Prostate gland (tissue), 2 donors: ENCODE results near the gene TFRC. TPM values are rescaled to one million over a fixed set of nuclear protein-coding genes. Genes with fewer than 3 reads are reported as not detected.
A peak's percentile ranks its signal among the peaks of the same experiment; 100 is the strongest.
"Not testable (repeated sequence)": the region's sequence is repeated elsewhere in the genome, so short reads cannot be mapped to it uniquely, and the experiment has no call there.

ENCODE experiments used
- DNase-seq: peaks from one replicate; pipeline ENCODE4 v3.0.0-alpha.2; 2019; ENCODE audit warnings: low spot score
- H3K27ac ChIP-seq, 2 donors: fragments of 200-600 bp; sonication (generic); 2 replicates each; pipeline ENCODE4 v1.5.1; 2017 to 2019
- H3K27me3 ChIP-seq: fragments of 200-600 bp; sonication (generic); replicated peaks from 2 replicates; pipeline ENCODE4 v1.5.1; 2019; ENCODE audit not compliant: insufficient read depth
- H3K36me3 ChIP-seq, 2 donors: fragments of 200-600 bp; sonication (generic); 1 replicate in 1 of 2; 2 replicates in 1 of 2; pipeline versions ENCODE4 v1.5.1 to v1.8.1; 2017 to 2019
- H3K4me1 ChIP-seq: fragments of 200-600 bp; sonication (generic); replicated peaks from 2 replicates; pipeline ENCODE4 v1.5.1; 2019
- H3K4me3 ChIP-seq, 2 donors: fragments of 200-600 bp; sonication (generic); 2 replicates each; pipeline ENCODE4 v1.5.1; 2017 to 2019
- H3K9me3 ChIP-seq: fragments of 200-600 bp; sonication (generic); 2 replicates; pipeline ENCODE4 v1.5.1; 2017
- POLR2A ChIP-seq: fragments of 450-650 bp; IDR thresholded peaks from one replicate; pipeline ENCODE4 v1.6.1; 2016; ENCODE audit warnings: antibody characterized with exemption, mild to moderate bottlenecking
- POLR2AphosphoS5 ChIP-seq: sonication (generic); formaldehyde crosslinking; IDR thresholded peaks from one replicate; pipeline ENCODE4 v1.6.1; 2017; ENCODE audit warnings: antibody characterized with exemption
- WGBS: methylation state at CpG from one replicate; pipeline ENCODE4 v1.1.5; 2018; 5-methylcytosine and 5-hydroxymethylcytosine counted together
- intact Hi-C: fragments of 100-400 bp; cut with DNase I; formaldehyde crosslinking; loops from one replicate; pipeline ENCODE4 v1.14.2; 2022
- total RNA-seq, 2 donors: library from RNA; depleted of rRNA; stranded (reverse); fragments of >200 nt; gene quantifications; one replicate each; pipeline ENCODE4 v1.1.0, GENCODE V29; 2016
- TF ChIP-seq, protein P1 (sequence below), 4 experiments: fragments of 200-600 bp in 2 of 4; fragments of 450-650 bp in 2 of 4; sonication (generic) in 2 of 4; IDR thresholded peaks; 1 replicate in 3 of 4; 2 replicates in 1 of 4; pipeline ENCODE4 v1.5.1; 2016 to 2019; ENCODE audit warnings: antibody characterized with exemption in 4 of 4, mild to moderate bottlenecking in 2 of 4, moderate library complexity in 2 of 4

Gene TFRC
- total RNA-seq, 2 donors from 2014 or later = 33.8 to 68.1 TPM

GRCh38 chr3:196047391-196048030 lies 34.4 kb downstream of the TFRC start:
- Histone ChIP-seq H3K27ac (no peak overlapping the region), H3K4me1 (no peaks in the 10 kb centered on the region), H3K4me3 (no peak overlapping the region), H3K9me3 (no peaks in the 10 kb centered on the region), H3K36me3 (no peaks in the 10 kb centered on the region), H3K27me3 (no peaks in the 10 kb centered on the region)
- intact Hi-C loops = no loop called here
- 88% methylated on average over 11 of the region's 11 CpGs for WGBS
- TF ChIP-seq, protein P1, sequence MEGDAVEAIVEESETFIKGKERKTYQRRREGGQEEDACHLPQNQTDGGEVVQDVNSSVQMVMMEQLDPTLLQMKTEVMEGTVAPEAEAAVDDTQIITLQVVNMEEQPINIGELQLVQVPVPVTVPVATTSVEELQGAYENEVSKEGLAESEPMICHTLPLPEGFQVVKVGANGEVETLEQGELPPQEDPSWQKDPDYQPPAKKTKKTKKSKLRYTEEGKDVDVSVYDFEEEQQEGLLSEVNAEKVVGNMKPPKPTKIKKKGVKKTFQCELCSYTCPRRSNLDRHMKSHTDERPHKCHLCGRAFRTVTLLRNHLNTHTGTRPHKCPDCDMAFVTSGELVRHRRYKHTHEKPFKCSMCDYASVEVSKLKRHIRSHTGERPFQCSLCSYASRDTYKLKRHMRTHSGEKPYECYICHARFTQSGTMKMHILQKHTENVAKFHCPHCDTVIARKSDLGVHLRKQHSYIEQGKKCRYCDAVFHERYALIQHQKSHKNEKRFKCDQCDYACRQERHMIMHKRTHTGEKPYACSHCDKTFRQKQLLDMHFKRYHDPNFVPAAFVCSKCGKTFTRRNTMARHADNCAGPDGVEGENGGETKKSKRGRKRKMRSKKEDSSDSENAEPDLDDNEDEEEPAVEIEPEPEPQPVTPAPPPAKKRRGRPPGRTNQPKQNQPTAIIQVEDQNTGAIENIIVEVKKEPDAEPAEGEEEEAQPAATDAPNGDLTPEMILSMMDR (IDR thresholded peaks at IDR 0.05) = no peak
- TF ChIP-seq POLR2AphosphoS5 (no peak), POLR2A (no peak)
- DNase-seq = no peak

- WGBS = 96% methylated on average over 27 of the region's 27 CpGs
- Histone ChIP-seq H3K4me1 (no peaks in the 10 kb centered on the region), H3K4me3 (no peak overlapping the region), H3K36me3 (no peaks in the 10 kb centered on the region), H3K27ac (no peak overlapping the region), H3K27me3 (no peaks in the 10 kb centered on the region), H3K9me3 (no peaks in the 10 kb centered on the region)
- no peak for DNase-seq
- no peak for TF ChIP-seq POLR2AphosphoS5
- intact Hi-C loops = no loop called here
Measured at GRCh38 chr3:196044513-196044912, 37.4 kb downstream of the TFRC start.

DNA sequence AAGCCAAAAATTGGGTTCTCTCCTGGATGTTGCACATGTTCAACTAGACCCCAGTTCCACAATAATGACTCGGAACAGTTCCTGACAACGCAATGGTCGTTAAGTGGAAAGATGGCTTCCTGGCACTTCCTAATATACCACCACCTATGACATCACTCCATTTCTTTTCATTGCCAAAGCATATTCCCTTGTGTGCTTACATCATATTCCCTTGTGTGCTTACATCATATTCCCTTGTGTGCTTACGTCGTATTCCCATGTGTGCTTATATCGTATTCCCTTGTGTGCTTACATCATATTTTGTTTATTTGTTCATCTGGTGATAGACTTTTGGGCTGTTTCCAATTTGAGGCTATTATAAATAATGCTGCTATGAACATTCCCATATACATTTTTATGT lies 39.2 kb downstream of the TFRC start:
- no peak for TF ChIP-seq POLR2A
- TF ChIP-seq, protein P1 (IDR thresholded peaks at IDR 0.05) = no peak
- TF ChIP-seq POLR2AphosphoS5 = no peak
- Histone ChIP-seq H3K27ac (no peak overlapping the region), H3K9me3 (no peaks in the 10 kb centered on the region), H3K36me3 (no peaks in the 10 kb centered on the region), H3K4me1 (no peaks in the 10 kb centered on the region), H3K4me3 (no peak overlapping the region), H3K27me3 (no peaks in the 10 kb centered on the region)
- 94% methylated on average over 6 of the region's 6 CpGs for WGBS
- intact Hi-C loops = no loop called here
- no peak for DNase-seq

DNA sequence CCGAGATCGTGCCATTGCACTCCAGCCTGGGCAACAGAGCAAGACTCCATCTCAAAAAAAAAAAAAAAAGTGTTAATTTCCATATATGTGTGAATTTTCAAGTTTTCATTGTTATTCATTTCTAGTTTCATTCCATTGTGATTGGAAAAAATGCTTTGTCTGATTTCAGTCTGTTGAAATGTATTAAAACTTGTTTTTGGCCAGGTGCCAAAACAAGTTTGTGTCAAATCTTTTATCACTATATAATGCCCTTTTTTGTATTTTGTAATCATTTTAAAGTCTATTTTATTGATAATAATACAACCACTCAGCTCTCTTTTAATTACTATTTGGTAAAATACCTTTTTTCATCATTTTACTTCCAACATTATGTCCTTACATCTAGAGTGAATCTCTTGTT lies 42.5 kb downstream of the TFRC start:
- DNase-seq = no peak
- TF ChIP-seq POLR2AphosphoS5 (no peak), POLR2A (no peak)
- TF ChIP-seq, protein P1 (IDR thresholded peaks at IDR 0.05) = no peak
- 92% methylated on average over 2 of the region's 2 CpGs for WGBS

DNA sequence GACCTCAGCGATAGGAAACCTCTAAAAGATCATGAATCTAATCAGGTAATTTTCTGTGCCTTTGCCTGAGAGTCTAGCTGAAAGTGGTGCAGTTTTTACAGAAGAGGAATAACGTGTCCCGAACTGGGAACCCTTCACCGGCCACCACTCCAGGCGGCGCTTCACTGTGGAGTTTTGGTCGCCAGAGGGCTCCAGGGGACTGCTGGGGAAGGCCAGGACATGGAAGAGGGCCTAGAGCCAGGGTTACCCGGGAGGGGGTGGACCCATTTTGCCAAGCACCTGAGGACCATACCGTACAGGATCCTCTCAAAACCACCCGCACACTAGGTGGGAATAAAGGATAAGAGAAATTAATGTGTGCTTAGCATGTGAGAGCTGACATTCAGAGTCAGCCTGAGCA lies 55.8 kb downstream of the TFRC start:
- TF ChIP-seq, protein P1 (IDR thresholded peaks at IDR 0.05) = peak in 1 of 4 experiments; percentile 4
- H3K4me1 ChIP-seq, H3K36me3 ChIP-seq, H3K27me3 ChIP-seq, H3K4me3 ChIP-seq, intact Hi-C loops, H3K9me3 ChIP-seq, H3K27ac ChIP-seq, DNase-seq: not testable (repeated sequence)
- WGBS = 43% methylated on average over 10 of the region's 10 CpGs

More for the DNA sequence above, 42.5 kb downstream of the TFRC start:
- H3K4me1 ChIP-seq = no peaks in the 10 kb centered on the region
- H3K27ac ChIP-seq = no peak overlapping the region
- H3K36me3 ChIP-seq = no peaks in the 10 kb centered on the region
- H3K27me3 ChIP-seq = no peaks in the 10 kb centered on the region
- H3K4me3 ChIP-seq = no peak overlapping the region
- no peaks in the 10 kb centered on the region for H3K9me3 ChIP-seq
- intact Hi-C loops = no loop called here
